GM18517 (cell line): ENCODE data around the gene NAIP.
"Not testable (repeated sequence)": the region's sequence is repeated elsewhere in the genome, so short reads cannot be mapped to it uniquely, and the experiment has no call there.

Source experiments
- ATAC-seq: cut with Tn5 transposase; IDR thresholded peaks from one replicate; pipeline ENCODE4 v1.9.1; 2021; ENCODE audit warnings: mild to moderate bottlenecking, moderate library complexity; ENCODE audit not compliant: unreplicated experiment

NAIP gene

GRCh38 chr5:71025289-71025953 is at the start of gene NAIP:
NAIP (minus strand) TSS chr5:71025339; CDS start chr5:71012915, 12,424 bp downstream.
- ATAC-seq: not testable (repeated sequence)

DNA sequence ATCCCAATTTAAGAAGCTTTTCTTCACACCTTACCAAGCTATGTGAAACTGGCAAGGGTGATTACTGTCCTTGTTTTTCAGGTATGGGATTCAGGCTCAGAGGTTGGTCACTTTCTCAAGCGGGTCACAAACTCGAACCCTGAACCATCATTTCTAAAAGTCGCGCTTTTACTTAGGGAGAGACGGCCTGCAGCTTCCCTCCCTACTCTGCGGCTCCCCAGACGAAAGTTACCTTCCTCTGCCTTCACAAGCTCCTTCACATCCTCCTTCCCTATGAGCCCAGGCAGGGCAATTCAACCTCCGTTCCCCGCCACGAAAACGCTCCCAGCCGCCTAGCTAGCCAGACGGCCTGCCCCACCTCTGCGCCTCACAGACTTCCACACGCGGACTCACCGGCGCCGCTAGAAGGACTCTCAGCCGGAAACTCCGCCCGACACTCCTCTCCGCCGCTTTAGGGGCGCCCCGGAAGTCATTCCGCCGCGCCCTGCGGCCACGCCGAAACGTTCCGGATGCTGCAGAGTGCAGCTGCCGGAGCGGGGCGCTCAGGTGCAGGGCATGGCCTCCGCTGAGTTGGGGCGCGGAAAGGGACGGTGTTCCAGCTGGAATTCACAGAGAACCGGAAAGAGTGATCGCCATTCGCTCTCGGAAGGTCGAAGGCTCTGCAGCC is 42.3 kb upstream of the NAIP start, which contains the start of gene GTF2H2:
Gene GTF2H2 (minus strand): TSS at position 415 of the 667 bp plus-strand sequence. CDS start 4,913 bp downstream, outside the sequence.
- ATAC-seq: peak; percentile 88

GRCh38 chr5:71061322-71061721 is 36.2 kb upstream of the NAIP start:
- not testable (repeated sequence) for ATAC-seq

- ATAC-seq: not testable (repeated sequence)
These were observed 34.3 kb upstream of the NAIP start for GRCh38 chr5:71059426-71059825.

GRCh38 chr5:71044808-71045207 is 19.7 kb upstream of the NAIP start:
- not testable (repeated sequence) for ATAC-seq

DNA sequence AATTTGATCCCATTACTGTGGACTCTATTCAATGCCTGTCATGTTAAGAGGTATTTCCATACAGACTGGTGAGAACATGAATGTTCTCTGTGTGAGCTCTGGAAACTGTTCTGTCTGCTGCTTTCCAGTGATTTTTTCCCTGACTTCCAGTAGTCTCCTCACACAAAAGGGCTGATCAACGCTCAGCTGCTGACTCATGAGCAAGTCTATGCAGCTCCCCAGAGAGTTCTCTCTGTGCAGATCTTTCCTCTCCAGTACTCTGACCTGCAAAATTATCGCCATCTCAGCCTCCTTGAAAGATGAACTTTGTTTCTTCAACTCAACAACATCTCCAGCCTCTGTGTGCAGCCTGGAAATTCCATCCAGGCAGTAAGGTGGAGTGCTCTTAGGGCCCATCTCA is 19.0 kb upstream of the NAIP start:
- ATAC-seq: not testable (repeated sequence)

DNA sequence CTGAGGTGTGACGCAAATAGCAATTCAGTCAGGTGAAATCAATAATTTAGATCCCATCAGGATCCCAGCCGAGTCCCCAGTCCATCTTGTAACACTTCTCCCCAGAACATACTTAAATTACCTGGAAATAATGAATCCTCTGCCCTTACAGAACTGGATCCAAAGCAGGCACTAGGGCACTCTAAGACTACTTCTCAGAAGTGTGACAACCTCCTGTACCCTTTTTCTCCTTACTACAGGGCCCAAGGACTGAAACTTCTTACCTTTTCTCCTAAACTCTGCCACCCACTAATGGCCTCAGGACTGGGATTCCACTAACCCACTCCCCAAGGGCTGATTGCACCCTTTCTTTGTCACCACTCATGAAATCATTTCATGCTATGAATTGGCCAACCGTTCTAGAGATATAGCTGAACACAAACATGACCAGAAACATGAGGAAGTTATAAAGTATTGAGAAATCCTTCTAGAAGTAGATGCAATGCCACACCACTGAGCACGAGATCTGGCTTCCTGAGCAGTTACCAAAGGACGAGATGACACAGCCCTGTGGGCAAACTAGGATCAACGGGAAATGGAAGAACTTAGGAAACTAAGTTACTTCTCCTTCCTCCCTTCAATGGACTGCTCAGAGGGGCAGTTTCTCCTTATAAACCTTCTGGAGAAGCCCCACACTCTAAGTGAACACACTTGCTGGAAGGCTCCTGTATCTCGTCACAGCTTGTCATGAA is 6.1 kb upstream of the NAIP start:
- ATAC-seq: not testable (repeated sequence)

DNA sequence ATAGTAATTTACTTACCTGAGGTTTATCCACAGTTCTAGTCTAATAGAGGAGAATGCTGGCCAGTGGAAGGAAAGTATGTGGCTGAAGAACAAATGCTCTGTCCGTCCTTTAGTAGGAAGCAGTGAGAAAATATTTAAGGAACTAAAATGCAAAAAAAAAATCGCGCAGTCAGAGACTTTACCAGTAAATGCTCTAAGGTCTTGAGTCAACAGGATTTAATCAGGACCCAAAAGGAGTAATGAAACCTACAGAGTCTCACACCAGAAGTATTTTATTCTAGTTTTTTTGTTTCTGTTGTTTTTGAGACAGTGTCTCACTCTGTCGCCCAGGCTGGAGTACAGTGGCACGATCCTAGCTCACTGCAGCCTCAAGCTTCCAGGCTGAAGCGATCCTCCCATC is 4.5 kb downstream of the NAIP start:
- not testable (repeated sequence) for ATAC-seq

DNA sequence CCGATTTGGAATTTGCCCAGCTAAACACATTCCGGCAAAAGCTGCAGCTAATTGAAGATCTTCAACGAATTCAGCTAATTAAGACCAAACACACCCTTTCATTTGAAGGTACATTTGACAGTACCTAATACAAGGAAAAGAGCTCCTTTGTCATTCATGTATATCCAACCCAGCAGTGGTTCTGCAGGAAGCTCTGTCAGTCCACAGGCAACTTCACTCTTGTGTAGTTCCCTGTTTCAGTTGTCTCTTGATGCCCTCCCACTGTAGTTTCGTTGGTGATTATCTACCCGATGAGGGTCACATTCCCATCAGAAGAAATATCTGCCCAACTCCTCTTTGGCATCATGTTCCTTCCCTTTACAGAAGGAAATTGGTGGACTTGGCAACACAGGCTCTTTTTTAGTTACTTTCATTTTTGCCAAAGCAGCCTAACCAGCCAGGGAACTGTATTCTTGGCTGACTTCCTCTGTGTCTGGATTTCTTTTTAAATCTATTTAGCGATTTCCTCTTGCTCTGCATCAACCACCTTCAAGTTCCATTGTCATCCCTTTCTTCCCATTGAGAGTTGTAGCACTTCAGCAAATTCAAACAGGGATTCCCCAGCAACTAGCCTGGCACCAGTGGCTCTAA is 6.6 kb downstream of the NAIP start:
- not testable (repeated sequence) for ATAC-seq

- ATAC-seq: no peak
These were observed 11.0 kb downstream of the NAIP start for GRCh38 chr5:71014176-71014575.

DNA sequence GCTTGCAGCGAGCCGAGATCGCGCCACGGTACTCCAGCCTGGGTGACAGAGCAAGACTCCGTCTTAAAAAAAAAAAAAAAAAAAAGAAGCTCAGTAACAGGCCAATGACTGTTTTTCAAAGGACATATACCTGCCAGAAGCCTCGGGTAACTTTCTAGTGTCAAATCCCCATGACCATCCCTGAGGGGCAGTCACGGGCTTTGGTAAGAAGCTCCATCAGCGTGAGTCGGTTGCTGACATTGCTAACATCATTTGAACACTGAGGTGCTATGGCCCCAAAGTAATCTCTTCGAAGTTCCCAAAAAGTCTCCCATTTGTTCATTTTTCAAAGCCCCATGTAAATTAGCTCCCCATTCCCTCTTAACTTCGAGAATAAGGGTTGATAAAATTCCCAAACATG is 11.6 kb downstream of the NAIP start:
- no peak for ATAC-seq

DNA sequence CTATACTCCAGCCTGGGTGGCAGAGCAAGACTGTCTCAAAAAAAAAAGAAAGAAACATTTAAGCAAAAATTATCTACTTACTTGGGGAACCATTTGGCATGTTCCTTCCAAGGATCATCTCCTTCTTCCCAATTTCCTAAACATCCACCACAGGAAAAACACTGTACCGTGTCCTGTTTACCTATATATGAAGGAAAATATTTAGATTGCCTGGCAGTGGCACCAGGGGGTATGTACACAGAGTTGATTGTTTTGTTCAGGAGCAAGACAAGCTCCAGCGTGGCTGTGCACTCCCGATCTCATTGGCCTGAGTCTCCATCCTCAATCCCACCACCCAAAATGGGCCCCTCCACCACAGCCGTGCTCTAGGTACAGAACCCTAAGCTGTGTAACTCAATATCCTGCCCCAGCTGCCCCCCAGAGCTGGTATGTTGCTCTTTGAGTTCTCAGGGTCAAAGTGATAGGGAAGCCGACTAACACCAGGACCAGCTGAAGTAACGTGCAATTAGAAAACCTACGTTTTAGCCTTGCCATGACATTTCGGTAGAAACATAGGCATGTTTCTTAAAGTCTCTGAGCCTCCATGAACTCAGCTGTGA is 13.8 kb downstream of the NAIP start:
- ATAC-seq: no peak

DNA sequence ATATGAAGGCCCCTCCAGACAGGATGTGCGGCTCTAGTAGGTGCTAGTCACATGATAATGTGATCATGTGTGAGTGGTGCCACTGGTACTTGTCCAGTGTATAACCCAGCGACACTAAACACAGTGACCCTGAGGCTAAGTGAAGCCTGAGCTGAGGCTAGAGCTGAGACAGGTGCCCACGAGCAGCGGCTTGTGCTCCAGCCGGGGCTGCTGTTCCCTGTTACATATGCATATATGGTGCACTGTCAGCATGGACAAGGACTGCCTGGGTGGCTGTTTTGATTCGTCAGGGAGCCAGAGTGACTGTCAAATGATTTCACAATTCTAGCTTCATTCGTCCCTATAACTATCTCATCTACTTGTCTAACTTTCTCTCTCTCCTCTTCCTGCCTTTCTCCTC is 18.2 kb downstream of the NAIP start:
- not testable (repeated sequence) for ATAC-seq

- not testable (repeated sequence) for ATAC-seq
These were observed 40.3 kb downstream of the NAIP start for GRCh38 chr5:70984882-70985281.

GRCh38 chr5:70967220-70967619 is 57.9 kb downstream of the NAIP start:
- ATAC-seq: not testable (repeated sequence)

GRCh38 chr5:70964531-70964930 is 60.6 kb downstream of the NAIP start:
- ATAC-seq: not testable (repeated sequence)

DNA sequence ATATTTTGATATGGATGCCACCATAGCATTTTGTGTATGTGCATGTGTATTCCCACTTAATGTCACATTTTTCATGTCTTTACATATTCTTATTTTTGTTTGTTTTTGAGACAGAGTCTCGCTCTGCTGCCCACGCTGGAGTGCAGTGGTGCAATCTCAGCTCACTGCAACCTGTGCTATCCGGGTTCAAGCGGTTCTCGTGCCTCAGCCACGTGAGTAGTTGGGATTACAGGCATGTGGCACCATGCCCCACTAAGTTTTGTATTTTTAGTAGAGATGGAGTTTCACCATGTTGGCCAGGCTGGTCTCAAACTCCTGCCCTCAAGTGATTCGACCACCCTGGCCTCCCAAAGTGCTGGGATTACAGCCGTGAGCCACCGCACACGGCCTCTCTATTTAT is 72.1 kb downstream of the NAIP start:
- not testable (repeated sequence) for ATAC-seq

- ATAC-seq: not testable (repeated sequence)
These were observed 92.6 kb downstream of the NAIP start for GRCh38 chr5:70932560-70932959.

GRCh38 chr5:70931709-70932368 is 93.3 kb downstream of the NAIP start:
- not testable (repeated sequence) for ATAC-seq

GRCh38 chr5:70925211-70925562 is 100.0 kb downstream of the NAIP start:
- not testable (repeated sequence) for ATAC-seq
